ENCODE measurements around the gene ERRFI1. TPM values are rescaled to one million over a fixed set of nuclear protein-coding genes. Genes with fewer than 3 reads are reported as not detected.

The ERRFI1 gene
- total and polyA plus RNA-seq, 2 experiments from 2014 or later: 123 to 163 TPM

- Histone ChIP-seq H3K36me3 (replicated peaks; ENCODE audit: insufficient read depth, low read depth) (peaks cover 3% of the 10 kb centered on the region), H3K4me3 (no peak overlapping the region), H3K9me2 (replicated peaks; ENCODE audit: insufficient read depth) (no peaks in the 10 kb centered on the region), H3K4me1 (ENCODE audit: insufficient read depth) (peaks cover 21% of the 10 kb centered on the region), H3K9me3 (ENCODE audit: low read depth) (no peaks in the 10 kb centered on the region), H3K27me3 (no peaks in the 10 kb centered on the region), H3K79me2 (peaks cover 65% of the 10 kb centered on the region), H3K4me2 (no peak overlapping the region), H3K27ac (no peak overlapping the region), H4K20me1 (ENCODE audit: insufficient read depth, poor library complexity, severe bottlenecking) (peaks cover 28% of the 10 kb centered on the region), H2AFZ (no peak overlapping the region)
- no peak for DNase-seq (ENCODE audit: low spot score)
- WGBS (ENCODE audit: low lambda C conversion rate, missing lambda C conversion rate): 85% methylated on average over 7 of the region's 7 CpGs
- no peak for TF ChIP-seq EZH2 (IDR thresholded peaks at IDR 0.05; ENCODE audit: borderline replicate concordance)
- no peak for TF ChIP-seq EZH2phosphoT487 (IDR thresholded peaks at IDR 0.05; ENCODE audit: low read depth, severe bottlenecking, unreplicated experiment)
- no peak for TF ChIP-seq CTCF (IDR thresholded peaks at IDR 0.05; ENCODE audit: poor library complexity)
These were observed 13.9 kb downstream of the ERRFI1 start for GRCh38 chr1:8011923-8012858.

DNA sequence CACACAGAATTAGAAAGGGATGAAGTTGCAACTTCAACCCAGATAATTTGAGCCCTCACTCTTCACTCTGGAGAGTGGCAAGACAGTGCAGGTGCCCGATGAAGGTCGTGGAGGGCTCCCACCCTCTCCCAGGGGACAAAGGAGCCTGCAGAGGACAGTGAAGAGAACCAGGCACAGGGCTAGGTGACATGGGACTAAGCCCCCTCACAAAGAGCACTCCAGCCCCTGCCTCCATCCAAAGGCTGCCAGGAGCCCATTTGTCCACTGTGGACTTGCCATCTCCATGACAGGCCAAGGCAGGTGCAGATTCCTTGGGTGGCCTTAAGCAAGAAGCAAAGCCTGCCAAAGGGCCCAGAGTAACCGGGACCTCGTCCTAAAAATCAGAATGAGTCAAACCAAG, 15.1 kb downstream of the ERRFI1 start:
- peaks cover 19% of the 10 kb centered on the region for H4K20me1 ChIP-seq (ENCODE audit: insufficient read depth, poor library complexity, severe bottlenecking)
- H3K79me2 ChIP-seq: peaks cover 53% of the 10 kb centered on the region
- DNase-seq (ENCODE audit: low spot score): no peak
- no peaks in the 10 kb centered on the region for H3K27me3 ChIP-seq
- H3K9me3 ChIP-seq (ENCODE audit: low read depth): no peaks in the 10 kb centered on the region
- no peaks in the 10 kb centered on the region for H3K9me2 ChIP-seq (replicated peaks; ENCODE audit: insufficient read depth)
- TF ChIP-seq EZH2 (IDR thresholded peaks at IDR 0.05; ENCODE audit: borderline replicate concordance): no peak
- TF ChIP-seq EZH2phosphoT487 (IDR thresholded peaks at IDR 0.05; ENCODE audit: low read depth, severe bottlenecking, unreplicated experiment): no peak
- no peak for TF ChIP-seq CTCF (IDR thresholded peaks at IDR 0.05; ENCODE audit: poor library complexity)
- H3K27ac ChIP-seq: no peak overlapping the region
- peaks cover 18% of the 10 kb centered on the region for H3K4me1 ChIP-seq (ENCODE audit: insufficient read depth)
- H3K4me2 ChIP-seq: no peak overlapping the region
- peaks cover 3% of the 10 kb centered on the region for H3K36me3 ChIP-seq (replicated peaks; ENCODE audit: insufficient read depth, low read depth)
- no peak overlapping the region for H3K4me3 ChIP-seq
- H2AFZ ChIP-seq: no peak overlapping the region
- 94% methylated on average over 4 of the region's 4 CpGs for WGBS (ENCODE audit: low lambda C conversion rate, missing lambda C conversion rate)

DNA sequence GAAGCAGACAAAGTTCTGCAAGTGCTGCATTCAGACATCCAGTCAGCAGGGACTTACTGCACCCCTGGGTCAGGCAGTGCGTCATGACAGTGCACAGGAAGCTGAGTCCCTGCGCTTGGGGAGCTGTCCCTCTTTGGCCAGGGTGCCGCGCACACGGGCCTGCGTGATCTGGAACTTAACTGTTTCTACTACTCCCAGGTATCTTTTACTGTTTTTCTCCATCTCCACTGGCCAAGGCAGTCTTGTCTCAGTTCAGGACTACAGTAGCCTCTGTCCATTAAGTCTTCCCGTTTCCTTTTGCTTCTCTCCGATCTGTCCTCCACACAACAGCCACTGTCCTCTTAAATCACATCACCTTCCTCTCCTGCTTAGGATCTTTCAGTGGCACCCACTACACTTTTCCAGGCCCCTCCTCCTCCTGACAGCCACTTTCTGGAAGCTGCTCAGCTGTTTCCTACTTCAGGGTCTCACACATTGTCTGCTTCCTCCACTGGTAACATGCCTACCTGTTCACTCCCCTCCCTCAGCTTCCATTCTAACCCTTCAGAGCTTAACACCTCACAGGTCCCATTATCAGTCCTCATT, 15.9 kb downstream of the ERRFI1 start:
- H3K27ac ChIP-seq: no peak overlapping the region

More for the DNA sequence above, 15.9 kb downstream of the ERRFI1 start:
- H3K4me2 ChIP-seq: no peak overlapping the region
- H3K9me3 ChIP-seq (ENCODE audit: low read depth): no peaks in the 10 kb centered on the region
- DNase-seq (ENCODE audit: low spot score): no peak
- no peak overlapping the region for H3K4me3 ChIP-seq
- H3K79me2 ChIP-seq: peaks cover 46% of the 10 kb centered on the region
- no peak for TF ChIP-seq EZH2 (IDR thresholded peaks at IDR 0.05; ENCODE audit: borderline replicate concordance)
- no peak for TF ChIP-seq CTCF (IDR thresholded peaks at IDR 0.05; ENCODE audit: poor library complexity)
- TF ChIP-seq EZH2phosphoT487 (IDR thresholded peaks at IDR 0.05; ENCODE audit: low read depth, severe bottlenecking, unreplicated experiment): no peak
- H3K36me3 ChIP-seq (replicated peaks; ENCODE audit: insufficient read depth, low read depth): peaks cover 3% of the 10 kb centered on the region
- peaks cover 12% of the 10 kb centered on the region for H4K20me1 ChIP-seq (ENCODE audit: insufficient read depth, poor library complexity, severe bottlenecking)
- 93% methylated on average over 8 of the region's 8 CpGs for WGBS (ENCODE audit: low lambda C conversion rate, missing lambda C conversion rate)
- H2AFZ ChIP-seq: no peak overlapping the region
- peaks cover 17% of the 10 kb centered on the region for H3K4me1 ChIP-seq (ENCODE audit: insufficient read depth)
- no peaks in the 10 kb centered on the region for H3K9me2 ChIP-seq (replicated peaks; ENCODE audit: insufficient read depth)
- H3K27me3 ChIP-seq: no peaks in the 10 kb centered on the region

All from hepatocyte (in vitro differentiated cells).